H7 (cell line): ENCODE measurements around the gene PTPN13. TPM values are rescaled to one million over a fixed set of nuclear protein-coding genes. Genes with fewer than 3 reads are reported as not detected.
"Not testable (repeated sequence)": the region's sequence is repeated elsewhere in the genome, so short reads cannot be mapped to it uniquely, and the experiment has no call there.

Experiments
- DNase-seq: peaks from one replicate; pipeline ENCODE4 v3.0.0; 2012
- H3K27me3 ChIP-seq: 2 replicates; pipeline ENCODE4 v1.6.0; 2011; ENCODE audit warnings: mild to moderate bottlenecking, low read length; ENCODE audit not compliant: control insufficient read depth, insufficient read depth
- H3K36me3 ChIP-seq: replicated peaks from 2 replicates; pipeline ENCODE4 v1.5.1; 2011; ENCODE audit warnings: low read length; ENCODE audit not compliant: control insufficient read depth, insufficient read depth
- H3K4me3 ChIP-seq: 2 replicates; pipeline ENCODE4 v1.5.1; 2011; ENCODE audit warnings: low read depth, mild to moderate bottlenecking, control low read depth, low read length, moderate library complexity; ENCODE audit not compliant: insufficient read depth
- total RNA-seq: library from RNA; depleted of rRNA; stranded (reverse); fragments of >200 nt; shearing (Covaris generic); gene quantifications from 2 replicates; pipeline ENCODE4 v1.2.3, GENCODE V29; 2014

Gene PTPN13
- total RNA-seq, 1 experiment from 2014 or later = 29.2 TPM

- no peaks in the 10 kb centered on the region for H3K27me3 ChIP-seq
- no peak overlapping the region for H3K4me3 ChIP-seq
- no peak for DNase-seq
- H3K36me3 ChIP-seq = no peaks in the 10 kb centered on the region
Measured at GRCh38 chr4:86683983-86684382, 89.9 kb downstream of the PTPN13 start.

- no peaks in the 10 kb centered on the region for H3K36me3 ChIP-seq
- no peak for DNase-seq
Measured at GRCh38 chr4:86685401-86685800, 91.3 kb downstream of the PTPN13 start.

GRCh38 chr4:86686741-86687140, 92.6 kb downstream of the PTPN13 start:
- Histone ChIP-seq H3K27me3 (no peaks in the 10 kb centered on the region), H3K36me3 (no peaks in the 10 kb centered on the region), H3K4me3 (no peak overlapping the region)
- DNase-seq = no peak

More at GRCh38 chr4:86685401-86685800, 91.3 kb downstream of the PTPN13 start:
- H3K27me3 ChIP-seq = no peaks in the 10 kb centered on the region
- H3K4me3 ChIP-seq = no peak overlapping the region

GRCh38 chr4:86688026-86688425, 93.9 kb downstream of the PTPN13 start:
- Histone ChIP-seq H3K4me3 (no peak overlapping the region), H3K36me3 (no peaks in the 10 kb centered on the region), H3K27me3 (no peaks in the 10 kb centered on the region)
- DNase-seq = no peak

GRCh38 chr4:86704601-86705000, 110.5 kb downstream of the PTPN13 start:
- no peaks in the 10 kb centered on the region for H3K27me3 ChIP-seq
- H3K36me3 ChIP-seq = no peaks in the 10 kb centered on the region
- no peak for DNase-seq
- H3K4me3 ChIP-seq = no peak overlapping the region

- Histone ChIP-seq H3K27me3 (no peaks in the 10 kb centered on the region), H3K36me3 (no peaks in the 10 kb centered on the region), H3K4me3 (no peak overlapping the region)
- DNase-seq = no peak
Measured at GRCh38 chr4:86706923-86707597, 112.9 kb downstream of the PTPN13 start.

GRCh38 chr4:86717651-86718050, 123.5 kb downstream of the PTPN13 start:
- no peak for DNase-seq
- Histone ChIP-seq H3K4me3 (no peak overlapping the region), H3K27me3 (no peaks in the 10 kb centered on the region), H3K36me3 (peaks cover 2% of the 10 kb centered on the region)

- Histone ChIP-seq H3K4me3 (no peak overlapping the region), H3K36me3 (peaks cover 5% of the 10 kb centered on the region), H3K27me3 (no peaks in the 10 kb centered on the region)
- DNase-seq = no peak
Measured at GRCh38 chr4:86718152-86718551, 124.0 kb downstream of the PTPN13 start.

GRCh38 chr4:86719149-86719548, 125.0 kb downstream of the PTPN13 start:
- DNase-seq, H3K27me3 ChIP-seq, H3K36me3 ChIP-seq, H3K4me3 ChIP-seq: not testable (repeated sequence)

- no peaks in the 10 kb centered on the region for H3K27me3 ChIP-seq
- no peak for DNase-seq
- peaks cover 5% of the 10 kb centered on the region for H3K36me3 ChIP-seq
- H3K4me3 ChIP-seq = no peak overlapping the region
Measured at GRCh38 chr4:86720508-86721068, 126.5 kb downstream of the PTPN13 start.

GRCh38 chr4:86721412-86721811, 127.3 kb downstream of the PTPN13 start:
- Histone ChIP-seq H3K27me3 (no peaks in the 10 kb centered on the region), H3K36me3 (peaks cover 5% of the 10 kb centered on the region), H3K4me3 (no peak overlapping the region)
- no peak for DNase-seq

- no peak overlapping the region for H3K4me3 ChIP-seq
- H3K36me3 ChIP-seq = no peaks in the 10 kb centered on the region; the same call in 1 of the 2 replicates
- no peak for DNase-seq
Measured at GRCh38 chr4:86730310-86730709, 136.2 kb downstream of the PTPN13 start.

GRCh38 chr4:86737244-86737643, 143.1 kb downstream of the PTPN13 start:
- no peak for DNase-seq
- Histone ChIP-seq H3K36me3 (peaks cover 4% of the 10 kb centered on the region), H3K27me3 (no peaks in the 10 kb centered on the region), H3K4me3 (no peak overlapping the region)

More at GRCh38 chr4:86730310-86730709, 136.2 kb downstream of the PTPN13 start:
- H3K27me3 ChIP-seq = no peaks in the 10 kb centered on the region

GRCh38 chr4:86741846-86742245, 147.7 kb downstream of the PTPN13 start:
- DNase-seq = no peak
- H3K27me3 ChIP-seq = no peaks in the 10 kb centered on the region
- H3K36me3 ChIP-seq = peaks cover 3% of the 10 kb centered on the region
- H3K4me3 ChIP-seq = no peak overlapping the region

GRCh38 chr4:86744570-86744969, 150.5 kb downstream of the PTPN13 start:
- H3K27me3 ChIP-seq = no peaks in the 10 kb centered on the region
- no peak overlapping the region for H3K4me3 ChIP-seq
- peaks cover 2% of the 10 kb centered on the region for H3K36me3 ChIP-seq
- DNase-seq = no peak
